Loucy (cell line): ENCODE data around the gene ZNF79.

ENCODE experiments used
- H2AFZ ChIP-seq: fragments of 200-600 bp; sonication (generic); 2 replicates; pipeline ENCODE4 v1.6.0; 2016; ENCODE audit warnings: antibody characterized with exemption, mild to moderate bottlenecking, low read length, moderate library complexity
- H3F3A ChIP-seq: fragments of 200-600 bp; 2 replicates; pipeline ENCODE4 v1.6.0; 2016; ENCODE audit warnings: antibody characterized with exemption, low read depth, mild to moderate bottlenecking
- H3K27me3 ChIP-seq: fragments of 200-600 bp; sonication (generic); 2 replicates; pipeline ENCODE4 v1.6.1; 2014; ENCODE audit warnings: low read length, mild to moderate bottlenecking; ENCODE audit not compliant: insufficient read depth, poor library complexity, severe bottlenecking
- H3K36me3 ChIP-seq: fragments of 200-600 bp; sonication (generic); 2 replicates; pipeline ENCODE4 v1.6.1; 2016; ENCODE audit warnings: low read length; ENCODE audit not compliant: insufficient read depth
- H3K4me1 ChIP-seq: fragments of 200-600 bp; sonication (generic); 2 replicates; pipeline ENCODE4 v1.5.1; 2014; ENCODE audit warnings: low read length, mild to moderate bottlenecking; ENCODE audit not compliant: insufficient read depth, poor library complexity, severe bottlenecking
- H3K4me2 ChIP-seq: fragments of 200-600 bp; sonication (generic); 2 replicates; pipeline ENCODE4 v1.6.0; 2014; ENCODE audit warnings: antibody characterized with exemption, low read length, low read depth, mild to moderate bottlenecking; ENCODE audit not compliant: poor library complexity, severe bottlenecking
- H3K4me3 ChIP-seq: fragments of 200-600 bp; sonication (generic); 2 replicates; pipeline ENCODE4 v1.5.1; 2014; ENCODE audit warnings: low read length, mild to moderate bottlenecking, mixed read lengths; ENCODE audit not compliant: poor library complexity, severe bottlenecking
- H3K79me2 ChIP-seq: fragments of 200-600 bp; sonication (generic); 2 replicates; pipeline ENCODE4 v1.6.1; 2014; ENCODE audit warnings: low read length; ENCODE audit not compliant: insufficient read depth
- H3K9ac ChIP-seq: fragments of 200-600 bp; sonication (generic); 2 replicates; pipeline ENCODE4 v1.6.0; 2014; ENCODE audit warnings: mild to moderate bottlenecking, low read depth, low read length, moderate library complexity; ENCODE audit not compliant: poor library complexity, severe bottlenecking
- H3K9me2 ChIP-seq: fragments of 200-600 bp; sonication (generic); replicated peaks from 2 replicates; pipeline ENCODE4 v1.6.1; 2016; ENCODE audit warnings: low read depth, low read length, mixed read lengths
- H3K9me3 ChIP-seq: fragments of 200-600 bp; sonication (generic); 2 replicates; pipeline ENCODE4 v1.6.1; 2014; ENCODE audit warnings: mild to moderate bottlenecking, antibody characterized with exemption, low read length, low read depth; ENCODE audit not compliant: insufficient read depth
- H4K20me1 ChIP-seq: fragments of 200-600 bp; sonication (generic); 2 replicates; pipeline ENCODE4 v1.6.0; 2014; ENCODE audit warnings: antibody characterized with exemption, low read length, mild to moderate bottlenecking; ENCODE audit not compliant: insufficient read depth, poor library complexity, severe bottlenecking
- CTCF ChIP-seq: fragments of 200-600 bp; sonication (generic); conservative IDR thresholded peaks from 2 replicates; pipeline ENCODE4 v1.5.1; 2014; ENCODE audit warnings: mild to moderate bottlenecking, antibody characterized with exemption, low read length
- EZH2phosphoT487 ChIP-seq: fragments of 200-600 bp; IDR thresholded peaks from 2 replicates; pipeline ENCODE4 v1.6.1; 2018; ENCODE audit warnings: antibody characterized with exemption, mild to moderate bottlenecking, moderate library complexity, borderline replicate concordance

ZNF79 gene

GRCh38 chr9:127450243-127450760, 26.1 kb downstream of the ZNF79 start:
- TF ChIP-seq EZH2phosphoT487 (no peak), CTCF (no peak)
- H3K4me1 ChIP-seq, result peaks cover 33% of the 10 kb centered on the region
- H3F3A ChIP-seq, result peaks cover 12% of the 10 kb centered on the region; the same call in 1 of the 2 replicates
- peaks cover 9% of the 10 kb centered on the region for H3K27me3 ChIP-seq
- peak overlapping the region; percentile 99 for H3K4me2 ChIP-seq
- H2AFZ ChIP-seq, result no peak overlapping the region
- peak overlapping the region; percentile 97 for H3K9ac ChIP-seq
- H3K4me3 ChIP-seq, result peak overlapping the region; percentile 98
- H3K36me3 ChIP-seq, result peaks cover 44% of the 10 kb centered on the region
- no peaks in the 10 kb centered on the region for H3K9me2 ChIP-seq
- peaks cover 39% of the 10 kb centered on the region for H4K20me1 ChIP-seq
- peaks cover 51% of the 10 kb centered on the region for H3K79me2 ChIP-seq
- no peaks in the 10 kb centered on the region for H3K9me3 ChIP-seq

GRCh38 chr9:127450830-127451607, 26.8 kb downstream of the ZNF79 start, which contains the start of the genes LRSAM1 and RPL12:
TSS of gene LRSAM1 (plus strand) at chr9:127451510. CDS start at chr9:127454528, 3,018 bp downstream.
TSS of gene RPL12 (minus strand) at chr9:127451406. CDS start at chr9:127451317, 89 bp downstream.
- TF ChIP-seq CTCF (no peak), EZH2phosphoT487 (no peak)
- Histone ChIP-seq H3K9ac (peak within 1 kb of the TSS; percentile 97), H3K4me3 (peak within 1 kb of the TSS; percentile 98), H3K4me2 (peak within 1 kb of the TSS; percentile 99), H3K79me2 (peaks cover 51% of the 10 kb centered on the region), H3F3A (peaks cover 10% of the 10 kb centered on the region; the same call in 1 of the 2 replicates), H3K4me1 (peaks cover 33% of the 10 kb centered on the region), H3K27me3 (peaks cover 9% of the 10 kb centered on the region), H3K9me3 (no peaks in the 10 kb centered on the region), H3K9me2 (no peaks in the 10 kb centered on the region), H3K36me3 (peaks cover 37% of the 10 kb centered on the region), H2AFZ (peak within 1 kb of the TSS; percentile 97), H4K20me1 (peaks cover 39% of the 10 kb centered on the region)

- peaks cover 32% of the 10 kb centered on the region for H3K36me3 ChIP-seq
- no peaks in the 10 kb centered on the region for H3K9me3 ChIP-seq
- TF ChIP-seq CTCF (no peak), EZH2phosphoT487 (no peak)
- peaks cover 5% of the 10 kb centered on the region; the same call in 1 of the 2 replicates for H3F3A ChIP-seq
- peak overlapping the region; percentile 97 for H3K9ac ChIP-seq
- H2AFZ ChIP-seq, result peak overlapping the region; percentile 97
- H3K79me2 ChIP-seq, result peaks cover 51% of the 10 kb centered on the region
- peaks cover 33% of the 10 kb centered on the region for H3K4me1 ChIP-seq
- H4K20me1 ChIP-seq, result peaks cover 39% of the 10 kb centered on the region
- H3K4me2 ChIP-seq, result peak overlapping the region; percentile 94
- H3K4me3 ChIP-seq, result peak overlapping the region; percentile 98
- H3K9me2 ChIP-seq, result no peaks in the 10 kb centered on the region
- H3K27me3 ChIP-seq, result peaks cover 9% of the 10 kb centered on the region
Observed at GRCh38 chr9:127451608-127451857, 27.4 kb downstream of the ZNF79 start.
